ENCODE data around the gene HIVEP1. TPM values are rescaled to one million over a fixed set of nuclear protein-coding genes. Genes with fewer than 3 reads are reported as not detected.

HIVEP1 gene
- total RNA-seq, 2 experiments from 2014 or later: 45.9 to 71.6 TPM

GRCh38 chr6:12017876-12018401 lies 5.8 kb downstream of the HIVEP1 start:
- intact Hi-C loops (cut with DNase I, micrococcal nuclease): loop anchor here in 1 of 2 experiments (10.0 kb wide), 2 partner anchors 1557 to 1603 kb away; partner anchors contain the start of genes SIRT5 and TFAP2A
- Mint-ChIP-seq H3K27ac (no peak overlapping the region), H3K4me1 (peaks cover 73% of the 10 kb centered on the region), H3K36me3 (ENCODE audit: low read depth) (peaks cover 86% of the 10 kb centered on the region), H3K27me3 (no peaks in the 10 kb centered on the region), H3K4me3 (no peak overlapping the region), H3K9me3 (ENCODE audit: low read depth) (peaks cover 10% of the 10 kb centered on the region)
- no peak for DNase-seq
- POLR2A ChIA-PET: no interaction called here
- no peak for ATAC-seq
- CTCF ChIA-PET: interaction anchor here (1.6 kb wide), 1 partner anchor 46 kb away, joined by 4 read pairs; no protein-coding TSS in a partner anchor

GRCh38 chr6:12020187-12020791 lies 8.2 kb downstream of the HIVEP1 start:
- no peak overlapping the region for H3K4me3 Mint-ChIP-seq
- peaks cover 78% of the 10 kb centered on the region for H3K36me3 Mint-ChIP-seq (ENCODE audit: low read depth)
- ATAC-seq: no peak
- DNase-seq: no peak
- peak overlapping the region; percentile 75 for H3K27ac Mint-ChIP-seq
- intact Hi-C loops (cut with DNase I, micrococcal nuclease): no loop called here
- ChIA-PET CTCF (no interaction called here), POLR2A (no interaction called here)
- no peaks in the 10 kb centered on the region for H3K27me3 Mint-ChIP-seq
- peaks cover 3% of the 10 kb centered on the region for H3K9me3 Mint-ChIP-seq (ENCODE audit: low read depth)
- H3K4me1 Mint-ChIP-seq: peaks cover 67% of the 10 kb centered on the region

GRCh38 chr6:12022481-12022880 lies 10.4 kb downstream of the HIVEP1 start:
- peaks cover 71% of the 10 kb centered on the region for H3K4me1 Mint-ChIP-seq
- H3K36me3 Mint-ChIP-seq (ENCODE audit: low read depth): peaks cover 78% of the 10 kb centered on the region
- ATAC-seq: no peak
- ChIA-PET POLR2A (no interaction called here), CTCF (interaction anchor here (0.7 to 1.3 kb wide), 4 partner anchors 8 to 311 kb away, joined by 3 to 5 read pairs (median 4); partner anchors contain the start of gene HIVEP1)
- H3K9me3 Mint-ChIP-seq (ENCODE audit: low read depth): no peaks in the 10 kb centered on the region
- no peak for DNase-seq
- intact Hi-C loops (cut with DNase I, micrococcal nuclease): no loop called here
- no peaks in the 10 kb centered on the region for H3K27me3 Mint-ChIP-seq
- no peak overlapping the region for H3K27ac Mint-ChIP-seq
- H3K4me3 Mint-ChIP-seq: no peak overlapping the region

GRCh38 chr6:12022953-12023388 lies 10.9 kb downstream of the HIVEP1 start:
- POLR2A ChIA-PET: no interaction called here
- DNase-seq: no peak
- Mint-ChIP-seq H3K36me3 (ENCODE audit: low read depth) (peaks cover 80% of the 10 kb centered on the region), H3K4me3 (no peak overlapping the region), H3K9me3 (ENCODE audit: low read depth) (peaks cover 2% of the 10 kb centered on the region), H3K4me1 (peaks cover 74% of the 10 kb centered on the region), H3K27me3 (no peaks in the 10 kb centered on the region), H3K27ac (no peak overlapping the region)
- no peak for ATAC-seq
- intact Hi-C loops (cut with DNase I, micrococcal nuclease): no loop called here
- CTCF ChIA-PET: interaction anchor here (1.0 to 1.2 kb wide), 3 partner anchors 9 to 300 kb away, joined by 3 to 6 read pairs (median 4); no protein-coding TSS in a partner anchor

GRCh38 chr6:12024216-12024615 lies 12.1 kb downstream of the HIVEP1 start:
- Mint-ChIP-seq H3K36me3 (ENCODE audit: low read depth) (peaks cover 82% of the 10 kb centered on the region), H3K27ac (peak overlapping the region; percentile 29), H3K4me1 (peaks cover 69% of the 10 kb centered on the region), H3K9me3 (ENCODE audit: low read depth) (peaks cover 2% of the 10 kb centered on the region), H3K27me3 (no peaks in the 10 kb centered on the region), H3K4me3 (no peak overlapping the region)
- no peak for DNase-seq
- ATAC-seq: no peak
- ChIA-PET POLR2A (no interaction called here), CTCF (interaction anchor here (0.7 to 1.2 kb wide), 3 partner anchors 11 to 82 kb away, joined by 3 to 6 read pairs (median 4); no protein-coding TSS in a partner anchor)
- intact Hi-C loops (cut with DNase I, micrococcal nuclease): no loop called here

- H3K36me3 Mint-ChIP-seq (ENCODE audit: low read depth): peaks cover 80% of the 10 kb centered on the region
- POLR2A ChIA-PET: no interaction called here
- H3K27ac Mint-ChIP-seq: peak overlapping the region; percentile 3
- no peaks in the 10 kb centered on the region for H3K27me3 Mint-ChIP-seq
- peaks cover 65% of the 10 kb centered on the region for H3K4me1 Mint-ChIP-seq
- ATAC-seq (no peak), DNase-seq (no peak)
- CTCF ChIA-PET: interaction anchor here (1.3 kb wide), 1 partner anchor 10 kb away, joined by 3 read pairs; no protein-coding TSS in a partner anchor
- intact Hi-C loops (cut with DNase I, micrococcal nuclease): no loop called here
- H3K9me3 Mint-ChIP-seq (ENCODE audit: low read depth): peaks cover 5% of the 10 kb centered on the region
- no peak overlapping the region for H3K4me3 Mint-ChIP-seq
These were observed 12.8 kb downstream of the HIVEP1 start for GRCh38 chr6:12024699-12025434.

GRCh38 chr6:12026120-12026519 lies 14.0 kb downstream of the HIVEP1 start:
- Mint-ChIP-seq H3K9me3 (ENCODE audit: low read depth) (peaks cover 14% of the 10 kb centered on the region), H3K27me3 (no peaks in the 10 kb centered on the region), H3K4me3 (no peak overlapping the region), H3K4me1 (peaks cover 65% of the 10 kb centered on the region), H3K36me3 (ENCODE audit: low read depth) (peaks cover 81% of the 10 kb centered on the region), H3K27ac (peak overlapping the region; percentile 68)
- intact Hi-C loops (cut with DNase I, micrococcal nuclease): no loop called here
- POLR2A ChIA-PET: no interaction called here
- ATAC-seq: no peak
- CTCF ChIA-PET: no interaction called here
- no peak for DNase-seq

- ChIA-PET CTCF (no interaction called here), POLR2A (no interaction called here)
- intact Hi-C loops (cut with DNase I, micrococcal nuclease): no loop called here
- Mint-ChIP-seq H3K9me3 (ENCODE audit: low read depth) (peaks cover 14% of the 10 kb centered on the region), H3K27ac (no peak overlapping the region), H3K36me3 (ENCODE audit: low read depth) (peaks cover 81% of the 10 kb centered on the region), H3K4me1 (peaks cover 68% of the 10 kb centered on the region), H3K4me3 (no peak overlapping the region), H3K27me3 (no peaks in the 10 kb centered on the region)
- DNase-seq (no peak), ATAC-seq (no peak)
These were observed 14.7 kb downstream of the HIVEP1 start for GRCh38 chr6:12026833-12027232.

- Mint-ChIP-seq H3K4me1 (peaks cover 65% of the 10 kb centered on the region), H3K36me3 (ENCODE audit: low read depth) (peaks cover 76% of the 10 kb centered on the region), H3K27me3 (no peaks in the 10 kb centered on the region), H3K9me3 (ENCODE audit: low read depth) (peaks cover 14% of the 10 kb centered on the region), H3K27ac (no peak overlapping the region), H3K4me3 (no peak overlapping the region)
- ChIA-PET CTCF (interaction anchor here (0.6 to 1.6 kb wide), 2 partner anchors 11 to 16 kb away, joined by 3 to 5 read pairs; no protein-coding TSS in a partner anchor), POLR2A (no interaction called here)
- DNase-seq (no peak), ATAC-seq (no peak)
- intact Hi-C loops (cut with DNase I, micrococcal nuclease): no loop called here
These were observed 16.1 kb downstream of the HIVEP1 start for GRCh38 chr6:12028213-12028612.

- H3K27ac Mint-ChIP-seq: no peak overlapping the region
- intact Hi-C loops (cut with DNase I, micrococcal nuclease): no loop called here
These were observed 18.0 kb downstream of the HIVEP1 start for GRCh38 chr6:12029979-12030737.

GRCh38 chr6:12030993-12031550 lies 19.0 kb downstream of the HIVEP1 start:
- Mint-ChIP-seq H3K4me3 (no peak overlapping the region), H3K9me3 (ENCODE audit: low read depth) (peaks cover 14% of the 10 kb centered on the region), H3K4me1 (peaks cover 68% of the 10 kb centered on the region), H3K27ac (peak overlapping the region; percentile 12), H3K36me3 (ENCODE audit: low read depth) (peaks cover 62% of the 10 kb centered on the region), H3K27me3 (no peaks in the 10 kb centered on the region)
- ATAC-seq: peak; percentile 79
- DNase-seq: peak; percentile 42
- POLR2A ChIA-PET: interaction anchor here (0.7 kb wide), 1 partner anchor 26 kb away, joined by 5 read pairs; no protein-coding TSS in a partner anchor
- CTCF ChIA-PET: interaction anchor here (1.2 kb wide), 1 partner anchor 12 kb away, joined by 4 read pairs; no protein-coding TSS in a partner anchor
- intact Hi-C loops (cut with DNase I, micrococcal nuclease): no loop called here

More at GRCh38 chr6:12029979-12030737, 18.0 kb downstream of the HIVEP1 start:
- CTCF ChIA-PET: interaction anchor here (0.7 to 1.2 kb wide), 3 partner anchors 13 to 117 kb away, joined by 3 to 4 read pairs (median 3); no protein-coding TSS in a partner anchor
- no peaks in the 10 kb centered on the region for H3K27me3 Mint-ChIP-seq
- H3K4me3 Mint-ChIP-seq: no peak overlapping the region
- DNase-seq: no peak
- POLR2A ChIA-PET: no interaction called here
- H3K4me1 Mint-ChIP-seq: peaks cover 71% of the 10 kb centered on the region
- H3K36me3 Mint-ChIP-seq (ENCODE audit: low read depth): peaks cover 70% of the 10 kb centered on the region
- H3K9me3 Mint-ChIP-seq (ENCODE audit: low read depth): peaks cover 14% of the 10 kb centered on the region
- no peak for ATAC-seq

All from activated CD4-positive, alpha-beta T cell treated with anti-CD3 and anti-CD28 coated beads for 36 hours (primary cell).